ENCODE results near the gene C1S.

C1S gene

GRCh38 chr12:7073946-7074345, 13.4 kb downstream of the C1S start:
- H3K36me3 ChIP-seq (replicated peaks), result no peaks in the 10 kb centered on the region
- no peaks in the 10 kb centered on the region for H3K4me1 ChIP-seq
- no peak for DNase-seq (ENCODE audit: low spot score in 2 of 2)
- in situ Hi-C loops (cut with MboI; ENCODE audit: low sequenced_read_pairs), result no loop called here
- H3K9me3 ChIP-seq, result no peaks in the 10 kb centered on the region
- no peak overlapping the region for H3K4me3 ChIP-seq
- no peaks in the 10 kb centered on the region; the same call in 1 of the 2 replicates for H3K27me3 ChIP-seq (ENCODE audit: low read depth)

- Histone ChIP-seq H3K9me3 (no peaks in the 10 kb centered on the region), H3K4me1 (no peaks in the 10 kb centered on the region), H3K4me3 (no peak overlapping the region), H3K36me3 (replicated peaks) (no peaks in the 10 kb centered on the region), H3K27me3 (ENCODE audit: low read depth) (no peaks in the 10 kb centered on the region; the same call in 1 of the 2 replicates)
- in situ Hi-C loops (cut with MboI; ENCODE audit: low sequenced_read_pairs), result no loop called here
- no peak for DNase-seq (ENCODE audit: low spot score in 2 of 2)
Observed at GRCh38 chr12:7075518-7075917, 15.0 kb downstream of the C1S start.

- Histone ChIP-seq H3K36me3 (replicated peaks) (no peaks in the 10 kb centered on the region), H3K27me3 (ENCODE audit: low read depth) (no peaks in the 10 kb centered on the region; the same call in 1 of the 2 replicates), H3K9me3 (no peaks in the 10 kb centered on the region), H3K4me1 (no peaks in the 10 kb centered on the region), H3K4me3 (no peak overlapping the region)
- in situ Hi-C loops (cut with MboI; ENCODE audit: low sequenced_read_pairs), result no loop called here
- DNase-seq (ENCODE audit: low spot score in 2 of 2), result no peak
Observed at GRCh38 chr12:7075939-7076338, 15.4 kb downstream of the C1S start.

- Histone ChIP-seq H3K9me3 (no peaks in the 10 kb centered on the region), H3K4me3 (no peak overlapping the region), H3K36me3 (replicated peaks) (no peaks in the 10 kb centered on the region), H3K4me1 (no peaks in the 10 kb centered on the region), H3K27me3 (ENCODE audit: low read depth) (no peaks in the 10 kb centered on the region; the same call in 1 of the 2 replicates)
- DNase-seq (ENCODE audit: low spot score in 2 of 2), result no peak
- in situ Hi-C loops (cut with MboI; ENCODE audit: low sequenced_read_pairs), result no loop called here
Observed at GRCh38 chr12:7076493-7076892, 16.0 kb downstream of the C1S start.

GRCh38 chr12:7078163-7078562, 17.6 kb downstream of the C1S start:
- no peaks in the 10 kb centered on the region for H3K36me3 ChIP-seq (replicated peaks)
- H3K9me3 ChIP-seq, result no peaks in the 10 kb centered on the region
- DNase-seq (ENCODE audit: low spot score in 2 of 2), result no peak
- in situ Hi-C loops (cut with MboI; ENCODE audit: low sequenced_read_pairs), result no loop called here
- no peak overlapping the region for H3K4me3 ChIP-seq
- no peaks in the 10 kb centered on the region for H3K4me1 ChIP-seq
- H3K27me3 ChIP-seq (ENCODE audit: low read depth), result no peaks in the 10 kb centered on the region; the same call in 1 of the 2 replicates

- no peak overlapping the region for H3K4me3 ChIP-seq
- no peaks in the 10 kb centered on the region for H3K27me3 ChIP-seq (ENCODE audit: low read depth)
- in situ Hi-C loops (cut with MboI; ENCODE audit: low sequenced_read_pairs), result no loop called here
- no peaks in the 10 kb centered on the region for H3K4me1 ChIP-seq
- no peaks in the 10 kb centered on the region for H3K36me3 ChIP-seq (replicated peaks)
- DNase-seq (ENCODE audit: low spot score in 2 of 2), result no peak
- H3K9me3 ChIP-seq, result no peaks in the 10 kb centered on the region
Observed at GRCh38 chr12:7079826-7080125, 19.3 kb downstream of the C1S start.

- no peaks in the 10 kb centered on the region for H3K36me3 ChIP-seq (replicated peaks)
- no peaks in the 10 kb centered on the region for H3K4me1 ChIP-seq
- no peak for DNase-seq (ENCODE audit: low spot score in 2 of 2)
- in situ Hi-C loops (cut with MboI; ENCODE audit: low sequenced_read_pairs), result no loop called here
- H3K9me3 ChIP-seq, result no peaks in the 10 kb centered on the region
- H3K4me3 ChIP-seq, result no peak overlapping the region
- H3K27me3 ChIP-seq (ENCODE audit: low read depth), result no peaks in the 10 kb centered on the region
Observed at GRCh38 chr12:7081037-7081436, 20.5 kb downstream of the C1S start.

GRCh38 chr12:7083125-7083524, 22.6 kb downstream of the C1S start:
- H3K9me3 ChIP-seq, result no peaks in the 10 kb centered on the region
- DNase-seq (ENCODE audit: low spot score in 2 of 2), result no peak
- H3K4me3 ChIP-seq, result no peak overlapping the region
- no peaks in the 10 kb centered on the region for H3K4me1 ChIP-seq
- in situ Hi-C loops (cut with MboI; ENCODE audit: low sequenced_read_pairs), result no loop called here
- H3K27me3 ChIP-seq (ENCODE audit: low read depth), result no peaks in the 10 kb centered on the region
- no peaks in the 10 kb centered on the region for H3K36me3 ChIP-seq (replicated peaks)

- H3K4me1 ChIP-seq, result peaks cover 22% of the 10 kb centered on the region
- no peak overlapping the region for H3K4me3 ChIP-seq
- no peaks in the 10 kb centered on the region for H3K27me3 ChIP-seq (ENCODE audit: low read depth)
- H3K36me3 ChIP-seq (replicated peaks), result no peaks in the 10 kb centered on the region
- no peaks in the 10 kb centered on the region for H3K9me3 ChIP-seq
- no peak for DNase-seq (ENCODE audit: low spot score in 2 of 2)
- in situ Hi-C loops (cut with MboI; ENCODE audit: low sequenced_read_pairs), result no loop called here
Observed at GRCh38 chr12:7089196-7089871, 28.8 kb downstream of the C1S start.

- in situ Hi-C loops (cut with MboI; ENCODE audit: low sequenced_read_pairs), result no loop called here
- Histone ChIP-seq H3K9me3 (no peaks in the 10 kb centered on the region), H3K4me1 (peaks cover 22% of the 10 kb centered on the region), H3K36me3 (replicated peaks) (no peaks in the 10 kb centered on the region), H3K27me3 (ENCODE audit: low read depth) (no peaks in the 10 kb centered on the region), H3K4me3 (no peak overlapping the region)
- DNase-seq (ENCODE audit: low spot score in 2 of 2), result peak; percentile 93 to 94
Observed at GRCh38 chr12:7090222-7090998, 29.9 kb downstream of the C1S start.

- in situ Hi-C loops (cut with MboI; ENCODE audit: low sequenced_read_pairs), result no loop called here
- no peak for DNase-seq (ENCODE audit: low spot score in 2 of 2)
- H3K9me3 ChIP-seq, result no peaks in the 10 kb centered on the region
- H3K4me1 ChIP-seq, result peaks cover 22% of the 10 kb centered on the region
- no peak overlapping the region for H3K4me3 ChIP-seq
- H3K27me3 ChIP-seq (ENCODE audit: low read depth), result no peaks in the 10 kb centered on the region
- no peaks in the 10 kb centered on the region for H3K36me3 ChIP-seq (replicated peaks)
Observed at GRCh38 chr12:7091171-7091570, 30.7 kb downstream of the C1S start.

- peaks cover 22% of the 10 kb centered on the region for H3K4me1 ChIP-seq
- H3K27me3 ChIP-seq (ENCODE audit: low read depth), result no peaks in the 10 kb centered on the region
- in situ Hi-C loops (cut with MboI; ENCODE audit: low sequenced_read_pairs), result no loop called here
- no peak for DNase-seq (ENCODE audit: low spot score in 2 of 2)
- no peaks in the 10 kb centered on the region for H3K36me3 ChIP-seq (replicated peaks)
- H3K4me3 ChIP-seq, result peak overlapping the region; percentile 21
- H3K9me3 ChIP-seq, result no peaks in the 10 kb centered on the region
Observed at GRCh38 chr12:7091660-7092228, 31.2 kb downstream of the C1S start.

- DNase-seq (ENCODE audit: low spot score in 2 of 2), result peak; percentile 82 to 86
- in situ Hi-C loops (cut with MboI; ENCODE audit: low sequenced_read_pairs), result no loop called here
- Histone ChIP-seq H3K4me3 (peak within 1 kb of the TSS; percentile 21), H3K4me1 (peaks cover 22% of the 10 kb centered on the region), H3K9me3 (no peaks in the 10 kb centered on the region), H3K36me3 (replicated peaks) (no peaks in the 10 kb centered on the region), H3K27me3 (ENCODE audit: low read depth) (no peaks in the 10 kb centered on the region)
Observed at GRCh38 chr12:7092229-7092985, 31.9 kb downstream of the C1S start, which contains the start of gene C1R. C1R (minus strand) TSS chr12:7092445; CDS start chr12:7092388, 57 bp downstream.

Measured in HAP-1 (cell line).